NCI-H460 (cell line): ENCODE results near the gene SDK2. TPM values are rescaled to one million over a fixed set of nuclear protein-coding genes. Genes with fewer than 3 reads are reported as not detected.
"Not testable (repeated sequence)": the region's sequence is repeated elsewhere in the genome, so short reads cannot be mapped to it uniquely, and the experiment has no call there.

Experiments used
- DNase-seq: peaks from one replicate; pipeline ENCODE4 v3.0.0-alpha.2; 2016; ENCODE audit warnings: low read depth; ENCODE audit errors: extremely low read depth
- total RNA-seq: library from RNA; depleted of rRNA; stranded (reverse); fragments of >200 nt; shearing (Covaris generic); gene quantifications from 2 replicates; pipeline ENCODE4 v1.2.3, GENCODE V29; 2014

The SDK2 gene
- total RNA-seq, 1 experiment from 2014 or later = 0.02 TPM

- no peak for DNase-seq
Measured at GRCh38 chr17:73341350-73342049, 302.7 kb downstream of the SDK2 start.

GRCh38 chr17:73340093-73340596, 304.1 kb downstream of the SDK2 start:
- DNase-seq = peak; percentile 80

GRCh38 chr17:73338566-73339197, 305.6 kb downstream of the SDK2 start:
- no peak for DNase-seq

GRCh38 chr17:73338050-73338521, 306.2 kb downstream of the SDK2 start:
- DNase-seq = no peak

GRCh38 chr17:73337330-73337710, 306.9 kb downstream of the SDK2 start:
- DNase-seq = no peak

- no peak for DNase-seq
Measured at GRCh38 chr17:73336408-73337329, 307.6 kb downstream of the SDK2 start.

- no peak for DNase-seq
Measured at GRCh38 chr17:73335591-73336407, 308.4 kb downstream of the SDK2 start.

- no peak for DNase-seq
Measured at GRCh38 chr17:73334771-73335513, 309.3 kb downstream of the SDK2 start.

GRCh38 chr17:73333445-73333844, 310.8 kb downstream of the SDK2 start:
- DNase-seq = not testable (repeated sequence)

- no peak for DNase-seq
Measured at GRCh38 chr17:73331060-73331459, 313.2 kb downstream of the SDK2 start.

GRCh38 chr17:73327676-73328075, 316.6 kb downstream of the SDK2 start:
- no peak for DNase-seq

- DNase-seq = no peak
Measured at GRCh38 chr17:73325527-73325842, 318.8 kb downstream of the SDK2 start.

GRCh38 chr17:73324711-73325526, 319.3 kb downstream of the SDK2 start:
- DNase-seq = no peak

GRCh38 chr17:73324160-73324475, 320.1 kb downstream of the SDK2 start:
- DNase-seq = no peak

GRCh38 chr17:73323409-73324159, 320.7 kb downstream of the SDK2 start:
- DNase-seq = no peak

- DNase-seq = no peak
Measured at GRCh38 chr17:73320601-73321264, 323.5 kb downstream of the SDK2 start.

GRCh38 chr17:73319766-73320165, 324.5 kb downstream of the SDK2 start:
- no peak for DNase-seq

- no peak for DNase-seq
Measured at GRCh38 chr17:73318836-73319235, 325.4 kb downstream of the SDK2 start.
